GM23338 (cell line): ENCODE data around the gene XPR1. TPM values are rescaled to one million over a fixed set of nuclear protein-coding genes. Genes with fewer than 3 reads are reported as not detected.

ENCODE experiments used
- ATAC-seq: fragments of 200-7000 bp; cut with Tn5 transposase; 3 replicates; pipeline ENCODE4 v1.9.1; 2020
- DNase-seq: peaks from one replicate; pipeline ENCODE4 v3.0.0-alpha.2; 2015; ENCODE audit warnings: low spot score
- H2AFZ ChIP-seq: fragments of 200-600 bp; sonication (generic); 2 replicates; pipeline ENCODE4 v1.8.0; 2016; ENCODE audit warnings: antibody characterized with exemption, mild to moderate bottlenecking, moderate library complexity
- H3F3A ChIP-seq: fragments of 200-600 bp; sonication (generic); replicated peaks from 2 replicates; pipeline ENCODE4 v1.8.0; 2017; ENCODE audit warnings: antibody characterized with exemption, mixed run types, low read depth
- H3K27ac ChIP-seq: fragments of 200-600 bp; sonication (generic); 2 replicates; pipeline ENCODE4 v1.6.1; 2016; ENCODE audit warnings: low read depth
- H3K27me3 ChIP-seq: fragments of 200-600 bp; sonication (generic); 2 replicates; pipeline ENCODE4 v1.8.0; 2016; ENCODE audit warnings: mild to moderate bottlenecking, mixed run types, moderate library complexity; ENCODE audit not compliant: insufficient read depth
- H3K36me3 ChIP-seq: fragments of 200-600 bp; sonication (generic); 2 replicates; pipeline ENCODE4 v1.8.0; 2016; ENCODE audit warnings: mild to moderate bottlenecking; ENCODE audit not compliant: insufficient read depth
- H3K4me1 ChIP-seq: fragments of 200-600 bp; sonication (generic); 2 replicates; pipeline ENCODE4 v1.8.0; 2016; ENCODE audit warnings: mild to moderate bottlenecking, moderate library complexity; ENCODE audit not compliant: insufficient read depth
- H3K4me2 ChIP-seq: fragments of 200-600 bp; sonication (generic); 2 replicates; pipeline ENCODE4 v1.7.1; 2017; ENCODE audit warnings: mixed run types
- H3K4me3 ChIP-seq: fragments of 200-600 bp; sonication (generic); 2 replicates; pipeline ENCODE4 v1.6.1; 2016; ENCODE audit warnings: mixed run types
- H3K79me2 ChIP-seq: fragments of 200-600 bp; sonication (generic); replicated peaks from 2 replicates; pipeline ENCODE4 v1.8.0; 2017; ENCODE audit warnings: mild to moderate bottlenecking; ENCODE audit not compliant: insufficient read depth
- H3K9me2 ChIP-seq: fragments of 200-600 bp; sonication (generic); 2 replicates; pipeline ENCODE4 v1.8.0; 2017; ENCODE audit not compliant: insufficient read depth
- H4K20me1 ChIP-seq: fragments of 200-600 bp; sonication (generic); replicated peaks from 2 replicates; pipeline ENCODE4 v1.8.0; 2017; ENCODE audit warnings: mild to moderate bottlenecking; ENCODE audit not compliant: insufficient read depth
- H3K27ac Mint-ChIP-seq: 2 replicates; pipeline ENCODE4 v1.8.0; 2020; ENCODE audit warnings: inconsistent platforms, mild to moderate bottlenecking, moderate library complexity, mixed read lengths
- H3K27me3 Mint-ChIP-seq: 3 replicates; pipeline ENCODE4 v1.8.0; 2022; ENCODE audit warnings: low read depth, mild to moderate bottlenecking, moderate library complexity, mixed read lengths, inconsistent platforms; ENCODE audit not compliant: insufficient read depth, poor library complexity
- H3K36me3 Mint-ChIP-seq: 3 replicates; pipeline ENCODE4 v1.8.0; 2021; ENCODE audit warnings: low read depth, mild to moderate bottlenecking, inconsistent platforms, moderate library complexity, mixed read lengths
- H3K4me1 Mint-ChIP-seq: 3 replicates; pipeline ENCODE4 v1.8.0; 2020; ENCODE audit warnings: mild to moderate bottlenecking, inconsistent platforms, mixed read lengths
- H3K4me3 Mint-ChIP-seq: 3 replicates; pipeline ENCODE4 v1.8.0; 2021; ENCODE audit warnings: moderate library complexity, mild to moderate bottlenecking, inconsistent platforms, mixed read lengths
- H3K9me3 Mint-ChIP-seq: 3 replicates; pipeline ENCODE4 v1.8.0; 2020; ENCODE audit warnings: moderate library complexity, mild to moderate bottlenecking, inconsistent platforms, mixed read lengths
- CREB1 ChIP-seq: fragments of 250-450 bp; sonication (Bioruptor Pico); IDR thresholded peaks from 2 replicates; pipeline ENCODE4 v1.5.0; 2020; ENCODE audit warnings: low read depth, mild to moderate bottlenecking, moderate library complexity
- ETS1 ChIP-seq: IDR thresholded peaks from 2 replicates; pipeline ENCODE4 v1.6.1; 2016; ENCODE audit warnings: antibody characterized with exemption
- NANOG ChIP-seq: IDR thresholded peaks from 2 replicates; pipeline ENCODE4 v1.6.1; 2016; ENCODE audit warnings: antibody characterized with exemption, borderline replicate concordance
- REST ChIP-seq: IDR thresholded peaks from one replicate; pipeline ENCODE4 v1.6.1; 2018; ENCODE audit warnings: antibody characterized with exemption; ENCODE audit not compliant: unreplicated experiment
- STAT1 ChIP-seq: IDR thresholded peaks from one replicate; pipeline ENCODE4 v1.6.1; 2016; ENCODE audit warnings: antibody characterized with exemption; ENCODE audit not compliant: unreplicated experiment
- ZNF114 ChIP-seq: fragments of 250-450 bp; sonication (Bioruptor Pico); IDR thresholded peaks from 2 replicates; pipeline ENCODE4 v1.5.0; 2020; ENCODE audit warnings: mild to moderate bottlenecking, moderate library complexity
- ZNF331 ChIP-seq: fragments of 250-450 bp; sonication (Bioruptor Pico); IDR thresholded peaks from 2 replicates; pipeline ENCODE4 v1.5.0; 2020; ENCODE audit warnings: low read depth, mild to moderate bottlenecking, moderate library complexity
- ZNF462 ChIP-seq: fragments of 250-450 bp; sonication (Bioruptor Pico); IDR thresholded peaks from 2 replicates; pipeline ENCODE4 v1.5.0; 2020; ENCODE audit warnings: mild to moderate bottlenecking, moderate library complexity
- polyA plus RNA-seq: library from polyadenylated mRNA; unstranded; fragments of >200 nt; fragmentation: Nextera tagmentation; extraction: Ambion mirVana; gene quantifications from 2 replicates; pipeline ENCODE4 v1.2.1, GENCODE V29; 2016
- total RNA-seq: library from RNA; depleted of rRNA; stranded (reverse); fragments of >200 nt; shearing (Covaris generic); gene quantifications from 2 replicates; pipeline ENCODE4 v1.2.3, GENCODE V29; 2014

The XPR1 gene
- total and polyA plus RNA-seq, 2 experiments from 2014 or later: 9.3 to 38.1 TPM

GRCh38 chr1:180594723-180595122, 37.1 kb upstream of the XPR1 start (continued):
- TF ChIP-seq ZNF114 (CRISPR knock-in tag) (no peak), ETS1 (no peak), ZNF331 (no peak), STAT1 (no peak), NANOG (no peak), CREB1 (CRISPR knock-in tag) (no peak)

GRCh38 chr1:180595966-180596365, 35.9 kb upstream of the XPR1 start:
- H3K27me3 ChIP-seq: no peaks in the 10 kb centered on the region
- TF ChIP-seq REST (no peak), ZNF331 (no peak), ETS1 (no peak), ZNF462 (no peak), STAT1 (no peak)
- H3K36me3 ChIP-seq: no peaks in the 10 kb centered on the region
- no peak for DNase-seq
- peaks cover 3% of the 10 kb centered on the region for H3K27me3 Mint-ChIP-seq
- no peaks in the 10 kb centered on the region for H3K4me1 Mint-ChIP-seq
- no peak overlapping the region for H3K4me3 Mint-ChIP-seq
- no peak overlapping the region for H3K27ac ChIP-seq
- no peaks in the 10 kb centered on the region for H3K9me3 Mint-ChIP-seq
- H3K36me3 Mint-ChIP-seq: no peaks in the 10 kb centered on the region
- H3K4me1 ChIP-seq: no peaks in the 10 kb centered on the region
- H2AFZ ChIP-seq: no peak overlapping the region
- H3F3A ChIP-seq: no peaks in the 10 kb centered on the region
- ATAC-seq: no peak
- H3K27ac Mint-ChIP-seq: no peak overlapping the region
- H3K79me2 ChIP-seq: no peaks in the 10 kb centered on the region
- no peak overlapping the region for H3K4me2 ChIP-seq
- no peaks in the 10 kb centered on the region for H4K20me1 ChIP-seq
- H3K9me2 ChIP-seq: no peaks in the 10 kb centered on the region
- H3K4me3 ChIP-seq: no peak overlapping the region
